Measurements from ENCODE around the gene RNF151.
A peak's percentile ranks its signal among the peaks of the same experiment; 100 is the strongest.

Gene RNF151

GRCh38 chr16:1983544-1984346, 17.1 kb downstream of the RNF151 start, which contains the start of gene GFER:
GFER (plus strand) TSS chr16:1984193; CDS start chr16:1984219, 26 bp downstream.
- H3K27me3 ChIP-seq (ENCODE audit: control insufficient read depth in 5 of 5, insufficient read depth in 4 of 5, low read length in 5 of 5) = peaks cover 20 to 40% (median 32%) of the 10 kb centered on the region in 5 donors
- peaks cover 5 to 34% (median 24%) of the 10 kb centered on the region in 5 donors for H3K4me1 ChIP-seq (ENCODE audit: control insufficient read depth in 5 of 5, insufficient read depth in 5 of 5, low read length in 5 of 5)

GRCh38 chr16:1984347-1985225, 17.9 kb downstream of the RNF151 start:
- Histone ChIP-seq H3K9ac (ENCODE audit: low read length in 5 of 5) (peak overlapping the region in 4 of 5 donors; percentile 42 to 79 (median 61)), H3K4me1 (ENCODE audit: control insufficient read depth in 5 of 5, insufficient read depth in 5 of 5, low read length in 5 of 5) (peaks cover 5 to 30% (median 21%) of the 10 kb centered on the region in 5 donors), H3K36me3 (ENCODE audit: control insufficient read depth in 5 of 5, insufficient read depth in 5 of 5, low read length in 5 of 5) (peaks cover 0 to 21% (median 18%) of the 10 kb centered on the region in 5 donors), H3K4me3 (ENCODE audit: low read depth in 1 of 5, low read length in 5 of 5) (peak overlapping the region; percentile 24 to 80 (median 70)), H3K27me3 (ENCODE audit: control insufficient read depth in 5 of 5, insufficient read depth in 4 of 5, low read length in 5 of 5) (peaks cover 26 to 40% (median 38%) of the 10 kb centered on the region in 5 donors), H3K27ac (ENCODE audit: low read depth, low read length) (peak overlapping the region; percentile 16), H3K9me3 (ENCODE audit: control insufficient read depth in 5 of 5, low read length in 5 of 5) (no peaks in the 10 kb centered on the region)

More at GRCh38 chr16:1983544-1984346, 17.1 kb downstream of the RNF151 start, which contains the start of gene GFER:
- Histone ChIP-seq H3K4me3 (ENCODE audit: low read depth in 1 of 5, low read length in 5 of 5) (peak within 1 kb of the TSS; percentile 24 to 80 (median 70)), H3K36me3 (ENCODE audit: control insufficient read depth in 5 of 5, insufficient read depth in 5 of 5, low read length in 5 of 5) (peaks cover 0 to 22% (median 18%) of the 10 kb centered on the region in 5 donors), H3K9ac (ENCODE audit: low read length in 5 of 5) (peak within 1 kb of the TSS in 4 of 5 donors; percentile 42 to 79 (median 67)), H3K9me3 (ENCODE audit: control insufficient read depth in 5 of 5, low read length in 5 of 5) (no peaks in the 10 kb centered on the region), H3K27ac (ENCODE audit: low read depth, low read length) (peak within 1 kb of the TSS; percentile 30)

GRCh38 chr16:1985466-1986150, 19.0 kb downstream of the RNF151 start:
- H3K36me3 ChIP-seq (ENCODE audit: control insufficient read depth in 5 of 5, insufficient read depth in 5 of 5, low read length in 5 of 5) = peaks cover 0 to 21% (median 18%) of the 10 kb centered on the region in 5 donors
- peak overlapping the region in 1 of 5 donors; percentile 79 for H3K9ac ChIP-seq (ENCODE audit: low read length in 5 of 5)
- peaks cover 23 to 34% (median 33%) of the 10 kb centered on the region in 5 donors for H3K27me3 ChIP-seq (ENCODE audit: control insufficient read depth in 5 of 5, insufficient read depth in 4 of 5, low read length in 5 of 5)
- no peak overlapping the region for H3K27ac ChIP-seq (ENCODE audit: low read depth, low read length)
- no peaks in the 10 kb centered on the region for H3K9me3 ChIP-seq (ENCODE audit: control insufficient read depth in 5 of 5, low read length in 5 of 5)
- H3K4me1 ChIP-seq (ENCODE audit: control insufficient read depth in 5 of 5, insufficient read depth in 5 of 5, low read length in 5 of 5) = peaks cover 5 to 30% (median 23%) of the 10 kb centered on the region in 5 donors
- peak overlapping the region in 1 of 5 donors; percentile 80 for H3K4me3 ChIP-seq (ENCODE audit: low read depth in 1 of 5, low read length in 5 of 5)

- H3K4me1 ChIP-seq (ENCODE audit: control insufficient read depth in 5 of 5, insufficient read depth in 5 of 5, low read length in 5 of 5) = peaks cover 5 to 44% (median 37%) of the 10 kb centered on the region in 5 donors
- no peak overlapping the region for H3K27ac ChIP-seq (ENCODE audit: low read depth, low read length)
- no peak overlapping the region for H3K9ac ChIP-seq (ENCODE audit: low read length in 5 of 5)
- peaks cover 0 to 21% (median 18%) of the 10 kb centered on the region in 5 donors for H3K36me3 ChIP-seq (ENCODE audit: control insufficient read depth in 5 of 5, insufficient read depth in 5 of 5, low read length in 5 of 5)
- peaks cover 17 to 30% (median 27%) of the 10 kb centered on the region in 5 donors for H3K27me3 ChIP-seq (ENCODE audit: control insufficient read depth in 5 of 5, insufficient read depth in 4 of 5, low read length in 5 of 5)
- no peak overlapping the region for H3K4me3 ChIP-seq (ENCODE audit: low read depth in 1 of 5, low read length in 5 of 5)
- no peaks in the 10 kb centered on the region for H3K9me3 ChIP-seq (ENCODE audit: control insufficient read depth in 5 of 5, low read length in 5 of 5)
Observed at GRCh38 chr16:1987198-1987597, 20.5 kb downstream of the RNF151 start.

- peaks cover 17 to 27% (median 25%) of the 10 kb centered on the region in 5 donors for H3K27me3 ChIP-seq (ENCODE audit: control insufficient read depth in 5 of 5, insufficient read depth in 4 of 5, low read length in 5 of 5)
- H3K36me3 ChIP-seq (ENCODE audit: control insufficient read depth in 5 of 5, insufficient read depth in 5 of 5, low read length in 5 of 5) = peaks cover 0 to 21% (median 18%) of the 10 kb centered on the region in 5 donors
- H3K4me1 ChIP-seq (ENCODE audit: control insufficient read depth in 5 of 5, insufficient read depth in 5 of 5, low read length in 5 of 5) = peaks cover 5 to 37% (median 30%) of the 10 kb centered on the region in 5 donors
- H3K9me3 ChIP-seq (ENCODE audit: control insufficient read depth in 5 of 5, low read length in 5 of 5) = no peaks in the 10 kb centered on the region
- no peak within 1 kb of the TSS for H3K27ac ChIP-seq (ENCODE audit: low read depth, low read length)
- H3K4me3 ChIP-seq (ENCODE audit: low read depth in 1 of 5, low read length in 5 of 5) = peak within 1 kb of the TSS in 1 of 5 donors; percentile 22
- no peak within 1 kb of the TSS for H3K9ac ChIP-seq (ENCODE audit: low read length in 5 of 5)
Observed at GRCh38 chr16:1989209-1990100, 22.8 kb downstream of the RNF151 start, which contains the start of gene SYNGR3. SYNGR3 (plus strand) TSS chr16:1989970; CDS start chr16:1990103, 133 bp downstream.

- Histone ChIP-seq H3K4me3 (ENCODE audit: low read depth in 1 of 5, low read length in 5 of 5) (no peak overlapping the region), H3K27ac (ENCODE audit: low read depth, low read length) (no peak overlapping the region), H3K27me3 (ENCODE audit: control insufficient read depth in 5 of 5, insufficient read depth in 4 of 5, low read length in 5 of 5) (peaks cover 17 to 27% (median 25%) of the 10 kb centered on the region in 5 donors), H3K4me1 (ENCODE audit: control insufficient read depth in 5 of 5, insufficient read depth in 5 of 5, low read length in 5 of 5) (peaks cover 1 to 31% (median 24%) of the 10 kb centered on the region in 5 donors), H3K36me3 (ENCODE audit: control insufficient read depth in 5 of 5, insufficient read depth in 5 of 5, low read length in 5 of 5) (peaks cover 0 to 21% (median 18%) of the 10 kb centered on the region in 5 donors), H3K9me3 (ENCODE audit: control insufficient read depth in 5 of 5, low read length in 5 of 5) (no peaks in the 10 kb centered on the region), H3K9ac (ENCODE audit: low read length in 5 of 5) (no peak overlapping the region)
Observed at GRCh38 chr16:1990101-1990350, 23.4 kb downstream of the RNF151 start.

GRCh38 chr16:1990351-1991134, 23.9 kb downstream of the RNF151 start:
- Histone ChIP-seq H3K4me3 (ENCODE audit: low read depth in 1 of 5, low read length in 5 of 5) (peak overlapping the region in 2 of 5 donors; percentile 16 to 22), H3K4me1 (ENCODE audit: control insufficient read depth in 5 of 5, insufficient read depth in 5 of 5, low read length in 5 of 5) (peaks cover 0 to 26% (median 21%) of the 10 kb centered on the region in 5 donors), H3K9ac (ENCODE audit: low read length in 5 of 5) (no peak overlapping the region), H3K9me3 (ENCODE audit: control insufficient read depth in 5 of 5, low read length in 5 of 5) (no peaks in the 10 kb centered on the region), H3K27ac (ENCODE audit: low read depth, low read length) (no peak overlapping the region), H3K36me3 (ENCODE audit: control insufficient read depth in 5 of 5, insufficient read depth in 5 of 5, low read length in 5 of 5) (peaks cover 0 to 18% (median 16%) of the 10 kb centered on the region in 5 donors), H3K27me3 (ENCODE audit: control insufficient read depth in 5 of 5, insufficient read depth in 4 of 5, low read length in 5 of 5) (peaks cover 17 to 27% (median 25%) of the 10 kb centered on the region in 5 donors)

GRCh38 chr16:1991135-1991551, 24.5 kb downstream of the RNF151 start:
- Histone ChIP-seq H3K36me3 (ENCODE audit: control insufficient read depth in 5 of 5, insufficient read depth in 5 of 5, low read length in 5 of 5) (peaks cover 0 to 12% (median 12%) of the 10 kb centered on the region in 5 donors), H3K27ac (ENCODE audit: low read depth, low read length) (no peak overlapping the region), H3K9me3 (ENCODE audit: control insufficient read depth in 5 of 5, low read length in 5 of 5) (no peaks in the 10 kb centered on the region), H3K9ac (ENCODE audit: low read length in 5 of 5) (no peak overlapping the region), H3K4me1 (ENCODE audit: control insufficient read depth in 5 of 5, insufficient read depth in 5 of 5, low read length in 5 of 5) (peaks cover 0 to 24% (median 21%) of the 10 kb centered on the region in 5 donors), H3K4me3 (ENCODE audit: low read depth in 1 of 5, low read length in 5 of 5) (peak overlapping the region in 2 of 5 donors; percentile 56 to 69), H3K27me3 (ENCODE audit: control insufficient read depth in 5 of 5, insufficient read depth in 4 of 5, low read length in 5 of 5) (peaks cover 17 to 27% (median 25%) of the 10 kb centered on the region in 5 donors)
